GM12878 (cell line): ENCODE measurements around the gene DFFA. TPM values are rescaled to one million over a fixed set of nuclear protein-coding genes. Genes with fewer than 3 reads are reported as not detected.

Experiments
- ATAC-seq: fragments of 200-7000 bp; cut with Tn5 transposase; 3 replicates; pipeline ENCODE4 v1.9.1; 2020; ENCODE audit warnings: mild to moderate bottlenecking, moderate library complexity
- BruUV-seq: library from RNA; stranded (reverse); fragments of 400-500 nt; replicated peaks from 2 replicates; lab custom pipeline; 2021; lab: Mats Ljungman, UMichigan
- CTCF ChIA-PET: fragments of 300-600 bp; sonication (Branson Sonifier 250); formaldehyde crosslinking; extraction: SDS; loops from one replicate; lab custom pipeline; 2021; ENCODE audit warnings: inconsistent platforms; lab: Yijun Ruan, JAX
- POLR2A ChIA-PET: fragments of 350-600 bp; formaldehyde crosslinking; extraction: SDS; loops from one replicate; lab custom pipeline; 2021; ENCODE audit warnings: inconsistent platforms; lab: Charles Lee
- RAD21 ChIA-PET: fragments of 300-600 bp; sonication (Branson Sonifier 250); formaldehyde crosslinking; loops from one replicate; lab custom pipeline; 2023; ENCODE audit warnings: antibody characterized with exemption; ENCODE audit not compliant: unreplicated experiment; lab: Charles Lee
- SMC1A ChIA-PET: fragments of 300-600 bp; sonication (Branson Sonifier 250); formaldehyde crosslinking; loops from one replicate; lab custom pipeline; 2023; ENCODE audit not compliant: unreplicated experiment, uncharacterized antibody; lab: Charles Lee
- DNase-seq: peaks from one replicate; pipeline ENCODE4 v3.0.0-alpha.2; 2011; ENCODE audit warnings: low read depth, low spot score
- FAIRE-seq: peaks from 3 replicates; lab custom pipeline; 2011; peaks lifted over from hg19 to GRCh38; lab: Jason Lieb, UNC
- H2AFZ ChIP-seq: 2 replicates; pipeline ENCODE4 v1.6.0; 2011; ENCODE audit warnings: low read depth, low read length, control low read depth; ENCODE audit not compliant: control insufficient read depth
- H3K27ac ChIP-seq: 2 replicates; pipeline ENCODE4 v1.5.1; 2011; ENCODE audit warnings: control low read depth; ENCODE audit not compliant: control insufficient read depth, insufficient read depth
- H3K27me3 ChIP-seq, 2 experiments: replicated peaks in 1 of 2; 2 replicates each; pipeline versions ENCODE4 v1.6.0 to v1.6.1; 2011; ENCODE audit warnings: low read length in 1 of 2; ENCODE audit not compliant: control insufficient read depth in 2 of 2, insufficient read depth in 2 of 2
- H3K36me3 ChIP-seq, 2 experiments: 2 replicates each; pipeline ENCODE4 v1.5.1; 2011; ENCODE audit warnings: low read length in 1 of 2; ENCODE audit not compliant: control insufficient read depth in 2 of 2, insufficient read depth in 2 of 2
- H3K4me1 ChIP-seq: 2 replicates; pipeline ENCODE4 v1.6.1; 2011; ENCODE audit warnings: mild to moderate bottlenecking, low read length, moderate library complexity, mixed read lengths; ENCODE audit not compliant: control insufficient read depth, insufficient read depth
- H3K4me2 ChIP-seq: 2 replicates; pipeline ENCODE4 v1.6.0; 2011; ENCODE audit warnings: control low read depth; ENCODE audit not compliant: control insufficient read depth, insufficient read depth
- H3K4me3 ChIP-seq: fragments of 200-600 bp; sonication (generic); 2 replicates; pipeline ENCODE4 v1.5.1; 2016
- H3K79me2 ChIP-seq: 2 replicates; pipeline ENCODE4 v1.6.0; 2011; ENCODE audit warnings: low read length; ENCODE audit not compliant: control insufficient read depth, insufficient read depth
- H3K9ac ChIP-seq: 2 replicates; pipeline ENCODE4 v1.8.0; 2011; ENCODE audit warnings: low read length, control low read depth, mixed read lengths; ENCODE audit not compliant: control insufficient read depth, insufficient read depth
- H3K9me3 ChIP-seq: replicated peaks from 3 replicates; pipeline ENCODE4 v1.5.1; 2011; ENCODE audit warnings: mild to moderate bottlenecking, low read length; ENCODE audit not compliant: control insufficient read depth, insufficient read depth
- H4K20me1 ChIP-seq: 2 replicates; pipeline ENCODE4 v1.6.0; 2011; ENCODE audit not compliant: control insufficient read depth, insufficient read depth
- BMI1 ChIP-seq: fragments of 450-650 bp; IDR thresholded peaks from 2 replicates; pipeline ENCODE4 v1.6.1; 2016; ENCODE audit warnings: mild to moderate bottlenecking, moderate library complexity, borderline replicate concordance
- DPF2 ChIP-seq: fragments of 450-650 bp; IDR thresholded peaks from 2 replicates; pipeline ENCODE4 v1.6.1; 2017; ENCODE audit warnings: mild to moderate bottlenecking
- PML ChIP-seq: IDR thresholded peaks from 2 replicates; pipeline ENCODE4 v1.6.1; 2012; ENCODE audit warnings: low read length, inconsistent platforms
- POLR2AphosphoS2 ChIP-seq: IDR thresholded peaks from 2 replicates; pipeline ENCODE4 v1.6.1; 2011; ENCODE audit warnings: low read depth, mild to moderate bottlenecking, low read length, improper control_type of control experiment, moderate library complexity
- RUNX3 ChIP-seq: IDR thresholded peaks from 2 replicates; pipeline ENCODE4 v1.6.1; 2012; ENCODE audit warnings: low read length, inconsistent platforms
- SKIL ChIP-seq: fragments of 450-650 bp; IDR thresholded peaks from 2 replicates; pipeline ENCODE4 v1.6.1; 2017; ENCODE audit warnings: mild to moderate bottlenecking, low read depth, inconsistent platforms; ENCODE audit not compliant: poor library complexity, severe bottlenecking
- WGBS: methylation state at CpG from one replicate; pipeline ENCODE4 v1.1.6; 2016; ENCODE audit warnings: low lambda C conversion rate; ENCODE audit not compliant: insufficient replicate concordance, insufficient coverage; ENCODE audit errors: missing lambda C conversion rate; 5-methylcytosine and 5-hydroxymethylcytosine counted together
- in situ Hi-C: fragments of 300-500 bp; cut with MboI; formaldehyde crosslinking; loops from 9 replicates; pipeline ENCODE4 v1.14.3; 2018; ENCODE audit warnings: mixed read lengths
- intact Hi-C: fragments of 100-400 bp; cut with micrococcal nuclease; formaldehyde crosslinking; loops from one replicate; pipeline ENCODE4 v1.14.2; 2022; ENCODE audit not compliant: unreplicated experiment
- polyA plus RNA-seq, 11 experiments: library from polyadenylated mRNA; depleted of rRNA in 4 of 11; unstranded in 6 of 11; stranded (reverse) in 5 of 11; fragments of >200 nt; fragmentation: Nextera tagmentation in 4 of 11; fragmentation: Illumina TruSeq in 1 of 11; extraction: Ambion mirVana in 4 of 11; extraction: Trizol in 1 of 11; gene quantifications; 1 replicate in 1 of 11; 2 replicates in 10 of 11; pipeline versions ENCODE4 v1.2.1 to v1.2.3, GENCODE V29; 2011 to 2016; ENCODE audit warnings: inconsistent platforms in 2 of 11, missing spikeins in 2 of 11, low read depth in 1 of 11
- total RNA-seq, 4 experiments: library from RNA; depleted of rRNA in 3 of 4; stranded (reverse); fragments of >200 nt in 3 of 4; fragmentation: Illumina TruSeq in 1 of 4; extraction: Trizol in 1 of 4; gene quantifications; 2 replicates each; pipeline versions ENCODE4 v1.2.1 to v1.2.3, GENCODE V29; 2013 to 2021

Gene DFFA
- total and polyA plus RNA-seq, 10 of the 15 experiments (the other 5 are each of a cell fraction or from before 2014, with no cell fraction given) = 37.4 to 83.8 (median 52.4) TPM

GRCh38 chr1:10470043-10470442 is 2.3 kb downstream of the DFFA start:
- CTCF ChIA-PET = interaction anchor here (0.7 kb wide), 1 partner anchor 854 kb away, joined by 3 read pairs; no protein-coding TSS in a partner anchor

More at GRCh38 chr1:10470043-10470442, 2.3 kb downstream of the DFFA start:
- no peaks in the 10 kb centered on the region for H3K27me3 ChIP-seq
- H3K36me3 ChIP-seq = peaks cover 2 to 10% of the 10 kb centered on the region in 2 experiments
- H3K4me1 ChIP-seq = peaks cover 13% of the 10 kb centered on the region
- SMC1A ChIA-PET = interaction anchor here (1.4 kb wide), 1 partner anchor 10 kb away, joined by 3 read pairs; no protein-coding TSS in a partner anchor
- in situ Hi-C loops (no loop called here), intact Hi-C loops (loop anchor here (10.0 kb wide), 1 partner anchor 1435 kb away; no protein-coding TSS in a partner anchor)
- peaks cover 17% of the 10 kb centered on the region for H3K79me2 ChIP-seq
- DNase-seq (no peak), FAIRE-seq (no peak), ATAC-seq (no peak)
- POLR2A ChIA-PET = no interaction called here
- no peak overlapping the region for H2AFZ ChIP-seq
- RAD21 ChIA-PET = interaction anchor here (0.5 to 3.1 kb wide), 3 partner anchors 15 to 39 kb away, joined by 3 to 14 read pairs (median 4); no protein-coding TSS in a partner anchor
- H4K20me1 ChIP-seq = no peaks in the 10 kb centered on the region; the same call in 1 of the 2 replicates
- over 99% methylated on average over 4 of the region's 4 CpGs for WGBS
- TF ChIP-seq POLR2AphosphoS2 (no peak), DPF2 (no peak), PML (no peak), RUNX3 (no peak), BMI1 (no peak), SKIL (no peak)
- BruUV-seq = no TSS peak
- H3K4me2 ChIP-seq = no peak overlapping the region
- H3K9me3 ChIP-seq = no peaks in the 10 kb centered on the region
- H3K4me3 ChIP-seq = no peak overlapping the region
- no peak overlapping the region for H3K9ac ChIP-seq
- no peak overlapping the region for H3K27ac ChIP-seq
